ENCODE data around the gene OR6C75. TPM values are rescaled to one million over a fixed set of nuclear protein-coding genes. Genes with fewer than 3 reads are reported as not detected.

OR6C75 gene
- total RNA-seq, 1 donor from 2014 or later: not detected

GRCh38 chr12:55416961-55417360 lies 54.2 kb downstream of the OR6C75 start:
- no peak for TF ChIP-seq CTCF (conservative IDR thresholded peaks at IDR 0.05; ENCODE audit: low read depth, low read length)
- DNase-seq (ENCODE audit: low read depth): no peak
- H3K4me3 ChIP-seq (ENCODE audit: low read depth, low read length): no peak overlapping the region

Other genes with a start within 250 kb of the OR6C75 start
- gene OR9K2, start 236.6 kb upstream of the OR6C75 start, total RNA-seq: not detected in 2 replicates
- gene OR10A7, start 141.9 kb upstream of the OR6C75 start, total RNA-seq: not detected in 2 replicates
- gene OR6C74, start 118.4 kb upstream of the OR6C75 start, total RNA-seq: not detected in 2 replicates
- gene OR6C6, start 66.4 kb upstream of the OR6C75 start, total RNA-seq: not detected in 2 replicates
- gene OR6C1, start 48.6 kb upstream of the OR6C75 start, total RNA-seq: not detected in 2 replicates
- gene OR6C3, start 32.2 kb upstream of the OR6C75 start, total RNA-seq: not detected in 2 replicates
- not detected in 2 replicates for gene OR6C65, start 37.6 kb downstream of the OR6C75 start, total RNA-seq
- not detected in 2 replicates for gene OR6C76, start 63.3 kb downstream of the OR6C75 start, total RNA-seq
- gene OR6C2, start 81.1 kb downstream of the OR6C75 start, total RNA-seq: not detected in 2 replicates
- gene OR6C70, start 107.2 kb downstream of the OR6C75 start, total RNA-seq: not detected in 2 replicates
- not detected in 2 replicates for gene OR6C68, start 129.4 kb downstream of the OR6C75 start, total RNA-seq
- gene OR6C4, start 186.6 kb downstream of the OR6C75 start, total RNA-seq: not detected in 2 replicates
- gene OR2AP1, start 209.5 kb downstream of the OR6C75 start, total RNA-seq: not detected in 2 replicates

Measured in epithelial cell of proximal tubule (primary cell).